Endothelial cell (in vitro differentiated cells): ENCODE data around the gene CTBP2. TPM values are rescaled to one million over a fixed set of nuclear protein-coding genes. Genes with fewer than 3 reads are reported as not detected.

ENCODE experiments used
- DNase-seq: peaks from one replicate; pipeline ENCODE4 v3.0.0; 2021; ENCODE audit warnings: low spot score
- H3K27ac Mint-ChIP-seq: one replicate; pipeline ENCODE4 v1.8.0; 2021; ENCODE audit warnings: mixed read lengths, inconsistent platforms; ENCODE audit not compliant: unreplicated experiment
- H3K27me3 Mint-ChIP-seq: one replicate; pipeline ENCODE4 v1.8.0; 2021; ENCODE audit warnings: mild to moderate bottlenecking, moderate library complexity, mixed read lengths, inconsistent platforms; ENCODE audit not compliant: unreplicated experiment
- H3K36me3 Mint-ChIP-seq: one replicate; pipeline ENCODE4 v1.8.0; 2021; ENCODE audit warnings: mild to moderate bottlenecking, low read depth, mixed read lengths, inconsistent platforms; ENCODE audit not compliant: unreplicated experiment
- H3K4me1 Mint-ChIP-seq: one replicate; pipeline ENCODE4 v1.8.0; 2021; ENCODE audit warnings: mild to moderate bottlenecking, mixed read lengths, inconsistent platforms; ENCODE audit not compliant: unreplicated experiment
- H3K4me3 Mint-ChIP-seq: one replicate; pipeline ENCODE4 v1.8.0; 2021; ENCODE audit warnings: mild to moderate bottlenecking, mixed read lengths, inconsistent platforms; ENCODE audit not compliant: unreplicated experiment
- H3K9me3 Mint-ChIP-seq: one replicate; pipeline ENCODE4 v1.8.0; 2021; ENCODE audit warnings: mixed read lengths, inconsistent platforms; ENCODE audit not compliant: unreplicated experiment
- total RNA-seq: library from RNA; stranded (reverse); fragmentation: NEBNext Ultra II Directional; extraction: Animal tissue kit (Norgen Biotek cat#: 25700); gene quantifications from one replicate; pipeline ENCODE4 v1.2.1, GENCODE V29; 2021; ENCODE audit not compliant: unreplicated experiment
- TF ChIP-seq, protein P1 (sequence below): fragments of 200-600 bp; sonication (generic); IDR thresholded peaks from one replicate; pipeline ENCODE4 v1.5.0; 2021; ENCODE audit warnings: antibody characterized with exemption; ENCODE audit not compliant: unreplicated experiment

The CTBP2 gene
- total RNA-seq, 1 donor from 2014 or later, result 145 TPM

DNA sequence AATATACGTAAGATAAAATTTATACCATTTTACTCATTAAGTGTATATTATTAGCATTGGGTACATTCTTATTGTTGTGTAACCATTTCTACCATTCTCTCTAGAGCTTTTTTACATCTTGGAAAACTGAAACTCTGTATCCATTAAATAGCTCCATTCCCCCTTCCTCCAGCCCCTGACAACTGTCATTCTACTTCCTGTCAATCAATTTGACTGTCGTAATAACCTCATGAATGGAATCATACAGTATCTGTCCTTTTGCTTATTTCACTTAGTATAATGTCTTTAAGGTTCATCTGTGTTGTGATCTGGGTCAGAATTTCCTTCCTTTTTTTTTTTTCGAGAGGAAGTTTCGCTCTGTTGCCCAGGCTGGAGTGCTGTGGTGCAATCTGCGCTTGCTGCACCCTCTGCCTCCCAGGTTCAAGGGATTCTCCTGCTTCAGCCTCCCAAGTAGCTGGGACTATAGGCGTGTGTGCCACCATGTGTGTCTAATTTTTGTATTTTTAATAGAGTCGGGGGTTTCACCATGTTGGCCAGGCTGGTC is 202.9 kb downstream of the CTBP2 start:
- H3K9me3 Mint-ChIP-seq, result no peaks in the 10 kb centered on the region
- peaks cover 2% of the 10 kb centered on the region for H3K27me3 Mint-ChIP-seq
- no peak overlapping the region for H3K4me3 Mint-ChIP-seq
- TF ChIP-seq, protein P1, sequence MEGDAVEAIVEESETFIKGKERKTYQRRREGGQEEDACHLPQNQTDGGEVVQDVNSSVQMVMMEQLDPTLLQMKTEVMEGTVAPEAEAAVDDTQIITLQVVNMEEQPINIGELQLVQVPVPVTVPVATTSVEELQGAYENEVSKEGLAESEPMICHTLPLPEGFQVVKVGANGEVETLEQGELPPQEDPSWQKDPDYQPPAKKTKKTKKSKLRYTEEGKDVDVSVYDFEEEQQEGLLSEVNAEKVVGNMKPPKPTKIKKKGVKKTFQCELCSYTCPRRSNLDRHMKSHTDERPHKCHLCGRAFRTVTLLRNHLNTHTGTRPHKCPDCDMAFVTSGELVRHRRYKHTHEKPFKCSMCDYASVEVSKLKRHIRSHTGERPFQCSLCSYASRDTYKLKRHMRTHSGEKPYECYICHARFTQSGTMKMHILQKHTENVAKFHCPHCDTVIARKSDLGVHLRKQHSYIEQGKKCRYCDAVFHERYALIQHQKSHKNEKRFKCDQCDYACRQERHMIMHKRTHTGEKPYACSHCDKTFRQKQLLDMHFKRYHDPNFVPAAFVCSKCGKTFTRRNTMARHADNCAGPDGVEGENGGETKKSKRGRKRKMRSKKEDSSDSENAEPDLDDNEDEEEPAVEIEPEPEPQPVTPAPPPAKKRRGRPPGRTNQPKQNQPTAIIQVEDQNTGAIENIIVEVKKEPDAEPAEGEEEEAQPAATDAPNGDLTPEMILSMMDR, result no peak
- peak overlapping the region; percentile 46 for H3K27ac Mint-ChIP-seq
- DNase-seq, result no peak
- peaks cover 4% of the 10 kb centered on the region for H3K36me3 Mint-ChIP-seq
- H3K4me1 Mint-ChIP-seq, result peaks cover 21% of the 10 kb centered on the region

DNA sequence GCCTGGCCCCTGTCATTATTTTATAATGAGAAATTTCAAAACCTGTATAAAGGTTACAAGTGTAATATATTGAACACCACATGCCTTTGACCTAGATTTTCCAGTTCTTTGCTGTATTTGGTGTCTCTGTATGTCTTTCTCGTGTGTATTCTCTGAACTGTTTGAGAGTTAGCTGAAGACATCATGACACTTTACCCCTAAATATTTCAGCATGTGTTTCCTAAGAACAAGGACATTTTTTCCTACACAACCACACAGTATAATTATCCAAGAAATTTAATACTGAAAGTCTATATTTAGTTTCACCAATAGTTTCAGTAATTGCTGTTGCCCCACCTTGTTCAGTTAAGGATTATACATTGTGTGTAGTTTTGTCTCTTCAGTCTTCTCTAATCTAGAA is 203.6 kb downstream of the CTBP2 start:
- Mint-ChIP-seq H3K27ac (no peak overlapping the region), H3K4me3 (no peak overlapping the region), H3K36me3 (peaks cover 4% of the 10 kb centered on the region), H3K9me3 (no peaks in the 10 kb centered on the region), H3K4me1 (peaks cover 21% of the 10 kb centered on the region), H3K27me3 (peaks cover 2% of the 10 kb centered on the region)
- TF ChIP-seq, protein P1, result no peak
- DNase-seq, result no peak

DNA sequence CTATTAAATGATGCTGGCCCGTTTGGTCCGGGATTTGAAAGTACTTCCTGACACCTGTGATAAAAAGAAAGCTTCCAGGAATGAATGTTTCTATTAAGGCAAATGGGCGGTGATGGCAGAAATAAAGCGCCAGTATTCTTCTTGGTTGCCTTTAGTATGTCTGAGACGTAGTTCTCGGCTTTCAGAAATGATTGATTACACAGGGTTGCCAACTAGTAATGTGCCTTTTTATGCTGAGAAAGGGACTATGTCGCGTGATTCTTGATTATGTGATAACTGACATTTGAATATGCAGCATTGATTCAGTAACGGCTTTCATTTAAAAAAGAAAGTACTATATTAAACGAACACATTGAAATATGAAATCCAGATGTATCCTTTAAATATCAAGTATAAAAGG is 204.5 kb downstream of the CTBP2 start:
- Mint-ChIP-seq H3K36me3 (peaks cover 4% of the 10 kb centered on the region), H3K27ac (no peak overlapping the region), H3K27me3 (peaks cover 2% of the 10 kb centered on the region), H3K4me3 (no peak overlapping the region), H3K4me1 (peaks cover 21% of the 10 kb centered on the region), H3K9me3 (no peaks in the 10 kb centered on the region)
- TF ChIP-seq, protein P1, result no peak
- DNase-seq, result no peak

DNA sequence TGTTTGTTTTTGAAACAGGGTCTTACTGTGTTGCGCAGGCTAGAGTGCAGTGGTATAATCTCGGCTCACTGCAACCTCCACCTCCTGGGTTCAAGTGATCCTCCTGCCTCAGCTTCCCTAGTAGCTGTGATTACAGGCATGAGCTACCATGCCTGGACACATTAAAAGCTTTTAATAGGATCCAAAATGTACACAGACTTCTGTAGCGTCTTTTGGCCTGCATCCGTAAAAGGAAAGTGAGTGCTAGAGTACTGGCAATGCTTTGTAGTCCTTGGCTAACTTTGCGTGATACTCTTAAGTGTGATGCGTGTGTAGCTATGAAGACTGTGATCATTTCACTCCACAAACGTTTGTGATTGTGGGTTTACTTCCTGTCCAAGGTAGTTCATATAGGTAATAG is 205.1 kb downstream of the CTBP2 start:
- peaks cover 21% of the 10 kb centered on the region for H3K4me1 Mint-ChIP-seq
- no peak overlapping the region for H3K27ac Mint-ChIP-seq
- no peaks in the 10 kb centered on the region for H3K9me3 Mint-ChIP-seq
- peaks cover 2% of the 10 kb centered on the region for H3K27me3 Mint-ChIP-seq
- peaks cover 4% of the 10 kb centered on the region for H3K36me3 Mint-ChIP-seq
- no peak overlapping the region for H3K4me3 Mint-ChIP-seq
- DNase-seq, result no peak
- TF ChIP-seq, protein P1, result no peak

DNA sequence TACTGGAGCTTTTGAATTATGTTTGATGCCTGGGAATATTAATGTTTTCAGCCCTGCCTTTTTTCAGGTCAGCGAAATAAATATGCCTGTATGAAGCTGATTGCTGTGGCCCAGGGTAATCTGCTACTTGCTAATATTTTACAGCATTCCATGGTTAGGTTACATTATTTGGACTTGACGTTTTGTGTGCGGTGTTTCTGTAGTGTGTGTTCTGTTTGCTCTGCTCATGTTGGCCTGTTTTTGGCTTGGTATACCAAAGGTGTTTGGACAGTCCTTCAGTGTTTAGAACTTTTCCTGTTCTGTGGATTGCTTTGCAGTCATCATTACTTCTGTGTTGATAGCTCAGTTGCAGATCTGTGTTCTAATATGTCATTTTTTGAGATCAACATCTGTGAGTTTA is 206.9 kb downstream of the CTBP2 start:
- peaks cover 21% of the 10 kb centered on the region for H3K4me1 Mint-ChIP-seq
- DNase-seq, result no peak
- peak overlapping the region; percentile 19 for H3K27ac Mint-ChIP-seq
- H3K4me3 Mint-ChIP-seq, result no peak overlapping the region
- H3K36me3 Mint-ChIP-seq, result peaks cover 11% of the 10 kb centered on the region
- no peaks in the 10 kb centered on the region for H3K27me3 Mint-ChIP-seq
- no peaks in the 10 kb centered on the region for H3K9me3 Mint-ChIP-seq
- TF ChIP-seq, protein P1, result no peak
